ENCODE measurements around the gene BLACAT1. TPM values are rescaled to one million over a fixed set of nuclear protein-coding genes. Genes with fewer than 3 reads are reported as not detected.
"Not testable (repeated sequence)": the region's sequence is repeated elsewhere in the genome, so short reads cannot be mapped to it uniquely, and the experiment has no call there.

BLACAT1 gene
- total RNA-seq, 1 experiment from 2014 or later: not detected

DNA sequence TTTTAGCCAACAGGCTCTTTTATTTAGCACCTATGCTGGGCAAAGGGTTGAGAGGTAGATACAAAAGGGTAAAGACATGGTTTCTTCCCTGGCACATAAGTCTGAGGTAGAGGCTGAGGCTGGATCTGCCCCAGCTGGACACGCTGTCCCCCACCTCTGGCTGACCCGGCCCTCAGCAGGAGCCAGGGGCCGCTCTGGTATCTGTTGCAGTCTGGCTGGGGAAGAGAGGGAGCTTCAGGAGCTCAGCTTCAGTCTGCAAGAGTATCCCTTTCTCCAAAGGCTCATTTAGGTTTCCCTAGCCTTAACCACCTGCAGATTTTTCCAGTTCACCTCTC, 14.2 kb downstream of the BLACAT1 start:
- DNase-seq (ENCODE audit: low read depth): no peak

GRCh38 chr1:205441318-205441633, 14.6 kb downstream of the BLACAT1 start:
- DNase-seq (ENCODE audit: low read depth): no peak

DNA sequence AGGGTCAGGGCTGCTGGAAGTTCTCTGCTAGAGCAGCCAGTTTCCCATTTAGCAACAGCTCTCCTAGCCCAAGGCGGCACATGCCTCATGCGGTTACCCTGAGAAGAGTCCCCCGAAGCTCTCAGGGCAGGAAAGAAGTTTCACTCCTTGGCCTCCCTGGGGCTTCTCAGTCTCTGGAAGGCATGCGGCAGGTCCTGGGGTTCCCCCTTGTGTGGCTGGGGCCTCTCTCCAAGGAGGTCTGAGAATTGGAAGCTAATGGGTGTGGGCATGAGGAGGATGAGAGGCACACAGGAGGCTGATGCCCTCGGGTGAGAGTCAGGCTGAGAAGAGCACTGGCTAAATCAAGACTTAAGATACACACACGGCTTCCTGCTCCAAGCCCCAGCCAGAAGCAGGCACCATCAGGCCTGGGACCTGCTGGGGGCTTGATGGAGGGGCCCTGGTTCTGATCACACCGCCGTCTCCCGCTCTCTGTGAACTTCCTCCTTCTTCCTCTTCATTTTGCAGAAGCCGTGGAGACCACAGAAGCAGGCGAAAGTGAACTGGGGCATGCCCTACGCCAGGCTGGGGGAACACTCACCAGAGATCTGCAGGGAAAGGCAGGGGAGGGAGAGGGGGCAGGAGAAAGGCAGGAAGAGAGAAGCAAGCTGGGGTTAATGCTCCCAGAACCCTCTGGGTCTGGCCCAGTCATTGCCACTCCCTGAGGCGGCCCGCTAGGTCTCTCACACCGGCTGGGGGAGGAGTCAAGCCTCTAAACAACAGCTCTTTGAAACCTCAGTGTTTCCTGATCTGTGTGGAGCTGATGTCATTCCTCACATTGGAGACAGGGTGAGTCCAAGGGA, 15.1 kb downstream of the BLACAT1 start:
- DNase-seq (ENCODE audit: low read depth): no peak

DNA sequence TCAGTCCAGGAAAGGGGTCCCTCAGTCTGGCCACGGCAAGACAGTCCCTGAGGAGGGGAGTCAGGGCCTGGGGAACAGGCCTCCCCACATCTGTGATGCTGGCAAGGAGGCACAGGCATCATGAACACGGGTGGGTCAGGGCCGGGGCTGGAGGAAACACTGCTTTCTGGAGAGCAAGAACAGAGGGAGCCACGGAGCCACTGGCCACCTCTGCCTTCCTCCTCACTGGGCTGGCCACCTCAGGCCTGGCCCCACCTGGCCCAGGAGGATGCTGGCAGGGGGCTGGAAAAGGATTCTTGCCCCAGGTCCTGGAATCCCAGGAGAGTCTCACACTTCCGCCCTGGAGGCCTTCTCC, 15.7 kb downstream of the BLACAT1 start:
- DNase-seq (ENCODE audit: low read depth): no peak

- peak; percentile 43 for DNase-seq (ENCODE audit: low read depth)
These were observed 17.4 kb downstream of the BLACAT1 start for GRCh38 chr1:205438213-205439158.

- no peak for DNase-seq (ENCODE audit: low read depth)
These were observed 18.3 kb downstream of the BLACAT1 start for GRCh38 chr1:205437570-205437969.

DNA sequence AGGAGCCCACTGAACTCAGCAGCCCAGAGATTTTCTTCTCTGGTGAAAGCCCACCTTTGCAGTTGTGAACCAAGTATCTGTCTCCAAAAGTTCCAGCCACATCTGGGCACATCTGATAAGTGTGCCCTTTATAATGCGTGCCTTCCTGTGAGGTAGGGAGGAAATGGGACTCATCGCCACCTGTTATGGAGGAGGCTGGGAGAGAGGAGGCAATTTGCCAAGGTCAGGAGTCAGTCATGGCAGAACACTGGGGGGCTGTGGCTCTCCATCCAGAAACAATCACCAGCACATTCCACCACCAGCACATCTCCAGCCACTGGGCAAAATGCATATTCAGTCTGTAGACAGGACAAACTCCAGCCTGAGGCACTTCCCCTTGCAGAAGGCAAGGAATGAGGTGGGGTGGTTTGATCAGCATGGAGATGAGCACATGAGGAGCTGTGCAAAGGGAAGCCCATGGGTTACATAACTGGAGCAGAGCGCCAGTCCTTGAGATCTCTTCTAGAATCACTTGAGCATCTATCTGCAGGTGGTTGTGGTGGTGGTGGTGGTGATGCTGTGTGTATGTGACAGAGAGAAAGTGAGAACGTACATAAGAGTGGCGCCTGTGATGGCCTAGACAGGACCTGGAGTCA, 19.0 kb downstream of the BLACAT1 start:
- DNase-seq (ENCODE audit: low read depth): no peak

- no peak for DNase-seq (ENCODE audit: low read depth)
These were observed 20.0 kb downstream of the BLACAT1 start for GRCh38 chr1:205435578-205436573.

- DNase-seq (ENCODE audit: low read depth): no peak
These were observed 21.1 kb downstream of the BLACAT1 start for GRCh38 chr1:205434738-205435137.

DNA sequence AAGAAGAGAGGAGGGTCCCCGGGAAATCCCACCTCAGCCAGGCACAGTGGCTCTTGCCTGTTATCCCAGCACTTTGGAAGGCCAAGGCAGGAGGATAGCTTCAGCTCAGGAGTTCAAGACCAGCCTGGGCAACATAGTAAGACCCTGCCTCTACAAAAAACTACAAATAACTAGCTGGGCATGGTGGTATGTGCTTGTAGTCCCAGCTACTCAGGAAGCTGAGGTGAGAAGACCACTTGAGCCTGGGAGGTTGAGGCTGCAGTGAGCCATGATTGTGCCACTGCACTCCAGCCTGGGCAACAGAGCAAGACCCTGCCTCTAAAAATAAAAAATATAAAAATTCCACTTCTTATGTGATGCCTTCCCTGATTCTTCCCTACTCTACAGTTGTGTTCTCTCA, 23.2 kb downstream of the BLACAT1 start:
- DNase-seq (ENCODE audit: low read depth): not testable (repeated sequence)

DNA sequence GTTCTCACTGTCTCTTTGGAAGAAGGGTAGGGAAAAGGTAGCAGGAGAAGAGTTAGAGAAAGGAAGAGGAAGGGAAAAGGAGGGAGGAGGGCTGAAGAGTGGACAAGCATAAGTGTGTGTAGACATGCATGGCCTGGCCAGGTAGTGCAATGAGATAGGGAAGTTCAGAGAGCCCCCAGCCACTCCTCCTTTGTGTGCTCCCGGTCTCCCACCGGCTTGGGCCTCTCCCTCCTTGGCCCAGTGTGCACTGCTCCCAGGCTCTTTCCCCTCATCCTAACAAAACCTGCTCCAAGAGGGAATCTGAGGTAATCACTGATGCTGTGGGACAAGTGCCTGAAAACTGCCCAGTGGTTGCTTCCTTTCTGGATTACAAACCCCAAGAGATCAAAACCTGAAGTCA, 23.7 kb downstream of the BLACAT1 start:
- no peak for DNase-seq (ENCODE audit: low read depth)

- peak; percentile 16 for DNase-seq (ENCODE audit: low read depth)
These were observed 25.0 kb downstream of the BLACAT1 start for GRCh38 chr1:205430696-205431305.

- no peak for DNase-seq (ENCODE audit: low read depth)
These were observed 25.8 kb downstream of the BLACAT1 start for GRCh38 chr1:205429762-205430695.

GRCh38 chr1:205424901-205425600, 30.8 kb downstream of the BLACAT1 start:
- no peak for DNase-seq (ENCODE audit: low read depth)

GRCh38 chr1:205423814-205424399, 31.9 kb downstream of the BLACAT1 start:
- no peak for DNase-seq (ENCODE audit: low read depth)

DNA sequence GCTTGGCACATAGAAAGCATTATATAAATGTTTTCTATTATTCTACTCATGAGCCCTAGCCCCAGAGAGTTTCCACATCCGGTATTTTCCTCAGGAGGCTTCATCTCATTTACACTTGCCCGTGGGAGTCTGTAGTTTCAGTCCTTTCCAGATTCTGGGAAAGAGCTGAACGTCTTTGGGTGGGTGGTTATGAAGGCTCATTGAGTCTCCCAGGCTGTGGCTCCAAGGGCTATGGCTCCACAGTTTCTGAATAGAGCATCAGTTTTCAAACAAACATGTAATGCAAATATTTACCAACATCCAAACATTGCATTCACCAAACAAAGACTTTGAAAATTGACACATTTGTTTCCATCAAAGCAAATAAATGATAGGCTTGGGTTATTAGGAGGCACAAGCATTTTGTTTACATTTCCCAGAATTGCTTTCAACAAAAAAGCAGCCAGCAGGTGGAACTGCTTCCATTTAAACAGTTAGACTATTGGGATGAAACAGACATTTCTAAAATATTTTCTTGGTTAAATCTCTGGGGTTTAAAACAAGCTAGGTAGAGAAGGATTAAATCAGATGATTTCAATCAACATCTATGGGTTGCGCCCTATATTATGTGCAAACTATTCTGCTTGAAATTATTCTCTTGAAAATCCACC, 32.7 kb downstream of the BLACAT1 start:
- DNase-seq (ENCODE audit: low read depth): no peak

DNA sequence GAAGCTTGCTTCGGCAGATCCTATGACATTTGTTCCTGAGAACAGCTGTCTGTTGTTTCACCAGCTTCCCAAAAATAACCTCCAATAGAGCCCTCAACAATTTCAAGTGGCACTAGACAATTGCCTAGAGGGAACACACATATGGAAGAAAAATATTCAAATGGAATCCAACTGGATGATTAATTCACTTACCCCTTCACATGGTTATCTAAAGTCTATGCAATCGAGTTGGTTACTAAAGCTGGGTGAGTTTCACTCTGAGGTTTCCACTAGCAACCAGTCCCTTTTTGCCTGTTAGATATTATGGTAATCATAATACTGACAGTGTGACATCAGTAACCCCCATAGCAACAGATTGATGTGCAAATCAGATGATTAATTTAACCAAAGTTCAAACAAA, 34.0 kb downstream of the BLACAT1 start, which contains the start of gene LEMD1:
Gene LEMD1 (minus strand): TSS at position 259 of the 400 bp plus-strand sequence. CDS start 1,520 bp downstream, outside the sequence.
- DNase-seq (ENCODE audit: low read depth): peak; percentile 54

- no peak for DNase-seq (ENCODE audit: low read depth)
These were observed 34.9 kb downstream of the BLACAT1 start for GRCh38 chr1:205420938-205421337.
